ENCODE results near the gene JARID2.

JARID2 gene

GRCh38 chr6:15341311-15342001 is 95.6 kb downstream of the JARID2 start (continued):
- TF ChIP-seq, protein P1, sequence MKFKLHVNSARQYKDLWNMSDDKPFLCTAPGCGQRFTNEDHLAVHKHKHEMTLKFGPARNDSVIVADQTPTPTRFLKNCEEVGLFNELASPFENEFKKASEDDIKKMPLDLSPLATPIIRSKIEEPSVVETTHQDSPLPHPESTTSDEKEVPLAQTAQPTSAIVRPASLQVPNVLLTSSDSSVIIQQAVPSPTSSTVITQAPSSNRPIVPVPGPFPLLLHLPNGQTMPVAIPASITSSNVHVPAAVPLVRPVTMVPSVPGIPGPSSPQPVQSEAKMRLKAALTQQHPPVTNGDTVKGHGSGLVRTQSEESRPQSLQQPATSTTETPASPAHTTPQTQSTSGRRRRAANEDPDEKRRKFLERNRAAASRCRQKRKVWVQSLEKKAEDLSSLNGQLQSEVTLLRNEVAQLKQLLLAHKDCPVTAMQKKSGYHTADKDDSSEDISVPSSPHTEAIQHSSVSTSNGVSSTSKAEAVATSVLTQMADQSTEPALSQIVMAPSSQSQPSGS (tag by site-specific recombination; IDR thresholded peaks at IDR 0.05; ENCODE audit: low read depth) = no peak
- TF ChIP-seq ZNF830 (tag by site-specific recombination; IDR thresholded peaks at IDR 0.05; ENCODE audit: low read depth) = no peak
- TF ChIP-seq ZNF48 (tag by site-specific recombination; IDR thresholded peaks at IDR 0.05) = no peak
- no peak for TF ChIP-seq ZFHX2 (tag by site-specific recombination; conservative IDR thresholded peaks at IDR 0.05)

- Histone ChIP-seq H3K4me1 (ENCODE audit: control insufficient read depth, insufficient read depth, low read length) (peaks cover 33% of the 10 kb centered on the region), H3K9me3 (ENCODE audit: control insufficient read depth, insufficient read depth, low read depth, low read length) (no peaks in the 10 kb centered on the region), H3K4me3 (ENCODE audit: low read depth, low read length) (no peak overlapping the region), H3K27ac (ENCODE audit: extremely low read depth, low read depth, low read length) (no peak overlapping the region), H3K36me3 (ENCODE audit: control insufficient read depth in 2 of 2, insufficient read depth in 1 of 2, low read length in 2 of 2) (no peaks in the 10 kb centered on the region)
- CTCF ChIA-PET = interaction anchor here (2.0 kb wide), 1 partner anchor 15 kb away, joined by 5 read pairs; no protein-coding TSS in a partner anchor
- POLR2A ChIA-PET = no interaction called here
- TF ChIP-seq ZNF548 (tag by site-specific recombination; IDR thresholded peaks at IDR 0.05) (no peak), GFI1B (tag by site-specific recombination; IDR thresholded peaks at IDR 0.05) (no peak), GLIS1 (tag by site-specific recombination; IDR thresholded peaks at IDR 0.05) (0 out of 2 replicates have a peak, but pooled peaks have one; percentile 17), ZNF211 (tag by site-specific recombination; IDR thresholded peaks at IDR 0.05; ENCODE audit: low read depth) (no peak), ZNF529 (tag by site-specific recombination; IDR thresholded peaks at IDR 0.05; ENCODE audit: insufficient replicate concordance) (no peak)
Observed at GRCh38 chr6:15342114-15342513, 96.2 kb downstream of the JARID2 start.

DNA sequence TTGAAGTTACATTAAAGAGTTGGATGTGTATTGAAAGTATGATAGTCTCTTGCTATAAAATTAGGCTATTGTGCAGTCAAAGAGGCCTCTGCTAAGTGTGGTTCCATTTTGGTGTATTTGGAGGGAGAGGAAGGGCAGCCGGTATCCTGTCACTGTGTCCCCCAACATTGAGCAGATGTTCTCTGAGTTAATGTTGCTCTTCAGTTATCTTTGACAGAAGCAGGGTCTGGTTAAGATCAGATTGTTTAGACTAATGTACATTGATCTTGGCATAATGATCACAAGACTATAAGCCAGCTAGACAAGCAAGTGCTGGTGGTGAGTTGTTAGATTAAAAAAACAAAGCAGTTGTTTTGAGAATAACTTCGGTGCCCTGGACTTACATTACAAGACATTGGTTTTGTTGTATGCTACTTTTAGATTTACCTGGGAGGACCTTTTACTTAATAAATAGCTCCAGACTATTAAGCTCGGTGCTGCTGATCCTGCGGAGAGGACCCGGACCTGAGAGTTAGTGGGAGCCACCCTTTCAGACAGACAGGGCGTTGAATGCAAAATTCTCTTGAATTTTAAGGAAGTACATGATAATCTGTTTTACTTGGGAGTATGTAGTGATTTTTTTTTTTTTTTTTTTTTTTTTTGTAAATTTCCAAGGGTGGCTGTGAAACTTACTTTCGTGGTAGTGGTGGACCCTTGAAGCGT is 97.8 kb downstream of the JARID2 start:
- Histone ChIP-seq H3K4me1 (ENCODE audit: control insufficient read depth, insufficient read depth, low read length) (peaks cover 33% of the 10 kb centered on the region), H3K9me3 (ENCODE audit: control insufficient read depth, insufficient read depth, low read depth, low read length) (no peaks in the 10 kb centered on the region), H3K36me3 (ENCODE audit: control insufficient read depth in 2 of 2, insufficient read depth in 1 of 2, low read length in 2 of 2) (no peaks in the 10 kb centered on the region), H3K27ac (ENCODE audit: extremely low read depth, low read depth, low read length) (no peak overlapping the region), H3K4me3 (ENCODE audit: low read depth, low read length) (no peak overlapping the region)
- TF ChIP-seq MZF1 (tag by site-specific recombination; IDR thresholded peaks at IDR 0.05; ENCODE audit: borderline replicate concordance) = no peak
- TF ChIP-seq ZNF362 (tag by site-specific recombination; IDR thresholded peaks at IDR 0.05) = peak; percentile 80; the same call in 1 of the 2 replicates
- no peak for TF ChIP-seq REPIN1 (tag by site-specific recombination; IDR thresholded peaks at IDR 0.05; ENCODE audit: low read depth)
- TF ChIP-seq ZNF184 (tag by site-specific recombination; IDR thresholded peaks at IDR 0.05) = no peak
- TF ChIP-seq ZSCAN18 (tag by site-specific recombination; IDR thresholded peaks at IDR 0.05) = no peak
- no peak for TF ChIP-seq ZSCAN5A (tag by site-specific recombination; IDR thresholded peaks at IDR 0.05)
- TF ChIP-seq ZNF629 (tag by site-specific recombination; IDR thresholded peaks at IDR 0.05) = no peak
- TF ChIP-seq ZNF366 (tag by site-specific recombination; conservative IDR thresholded peaks at IDR 0.05) = no peak
- ChIA-PET POLR2A (no interaction called here), CTCF (interaction anchor here (2.0 kb wide), 1 partner anchor 17 kb away, joined by 5 read pairs; no protein-coding TSS in a partner anchor)
